GM23248 (cell line): Measurements from ENCODE around the gene KLC1. TPM values are rescaled to one million over a fixed set of nuclear protein-coding genes. Genes with fewer than 3 reads are reported as not detected.

Experiments used
- DNase-seq: peaks from one replicate; pipeline ENCODE4 v3.0.0-alpha.2; 2015
- H2AFZ ChIP-seq: fragments of 200-600 bp; sonication (generic); 2 replicates; pipeline ENCODE4 v1.6.1; 2016; ENCODE audit warnings: antibody characterized with exemption
- H3F3A ChIP-seq: fragments of 200-600 bp; sonication (generic); 2 replicates; pipeline ENCODE4 v1.6.1; 2016; ENCODE audit warnings: mild to moderate bottlenecking, antibody characterized with exemption, mixed run types; ENCODE audit not compliant: insufficient read depth
- H3K27ac ChIP-seq: fragments of 200-600 bp; sonication (generic); 2 replicates; pipeline ENCODE4 v1.5.1; 2016; ENCODE audit warnings: mild to moderate bottlenecking
- H3K27me3 ChIP-seq: fragments of 200-600 bp; sonication (generic); replicated peaks from 2 replicates; pipeline ENCODE4 v1.6.1; 2016; ENCODE audit warnings: mild to moderate bottlenecking; ENCODE audit not compliant: insufficient read depth
- H3K36me3 ChIP-seq: fragments of 200-600 bp; sonication (generic); 2 replicates; pipeline ENCODE4 v1.6.1; 2016; ENCODE audit warnings: low read depth, mild to moderate bottlenecking
- H3K4me1 ChIP-seq: fragments of 200-600 bp; sonication (generic); 2 replicates; pipeline ENCODE4 v1.6.1; 2016; ENCODE audit warnings: mild to moderate bottlenecking; ENCODE audit not compliant: insufficient read depth
- H3K4me2 ChIP-seq: fragments of 200-600 bp; sonication (generic); one replicate; pipeline ENCODE4 v1.6.1; 2016; ENCODE audit warnings: mild to moderate bottlenecking; ENCODE audit not compliant: unreplicated experiment
- H3K4me3 ChIP-seq: fragments of 200-600 bp; sonication (generic); 2 replicates; pipeline ENCODE4 v1.5.1; 2016; ENCODE audit warnings: mild to moderate bottlenecking
- H3K79me2 ChIP-seq: fragments of 200-600 bp; sonication (generic); 2 replicates; pipeline ENCODE4 v1.6.1; 2016; ENCODE audit warnings: mild to moderate bottlenecking; ENCODE audit not compliant: insufficient read depth
- H3K9ac ChIP-seq: fragments of 200-600 bp; sonication (generic); 2 replicates; pipeline ENCODE4 v1.6.1; 2016; ENCODE audit warnings: mild to moderate bottlenecking
- H3K9me2 ChIP-seq: fragments of 200-600 bp; sonication (generic); 2 replicates; pipeline ENCODE4 v1.6.1; 2016; ENCODE audit warnings: mixed run types, mild to moderate bottlenecking, moderate library complexity; ENCODE audit not compliant: insufficient read depth
- H3K9me3 ChIP-seq: fragments of 200-600 bp; sonication (generic); one replicate; pipeline ENCODE4 v1.6.1; 2017; ENCODE audit warnings: low read depth
- H4K20me1 ChIP-seq: fragments of 200-600 bp; sonication (generic); 2 replicates; pipeline ENCODE4 v1.6.0; 2016; ENCODE audit not compliant: insufficient read depth
- EZH2 ChIP-seq: fragments of 200-600 bp; sonication (generic); IDR thresholded peaks from 2 replicates; pipeline ENCODE4 v1.6.1; 2018; ENCODE audit warnings: antibody characterized with exemption, mild to moderate bottlenecking; ENCODE audit not compliant: insufficient read depth, poor library complexity, severe bottlenecking
- EZH2phosphoT487 ChIP-seq: fragments of 200-600 bp; sonication (generic); IDR thresholded peaks from 2 replicates; pipeline ENCODE4 v1.6.1; 2018; ENCODE audit warnings: antibody characterized with exemption, moderate library complexity, mild to moderate bottlenecking, low read depth; ENCODE audit not compliant: insufficient read depth
- WGBS, 2 experiments: methylation state at CpG; one replicate each; pipeline ENCODE4 v1.1.6; 2015 to 2017; ENCODE audit warnings: low lambda C conversion rate in 2 of 2, low coverage in 1 of 2; ENCODE audit errors: missing lambda C conversion rate in 2 of 2; 5-methylcytosine and 5-hydroxymethylcytosine counted together
- in situ Hi-C: fragments of 300-500 bp; cut with MboI; formaldehyde crosslinking; loops from 2 replicates; pipeline ENCODE4 v1.15.0; 2020
- polyA plus RNA-seq: library from polyadenylated mRNA; unstranded; fragments of >200 nt; fragmentation: Nextera tagmentation; extraction: Ambion mirVana; gene quantifications from 2 replicates; pipeline ENCODE4 v1.2.1, GENCODE V29; 2016
- total RNA-seq: library from RNA; depleted of rRNA; stranded (reverse); fragments of >200 nt; shearing (Covaris generic); gene quantifications from 2 replicates; pipeline ENCODE4 v1.2.3, GENCODE V29; 2014

Gene KLC1
- total and polyA plus RNA-seq, 2 experiments from 2014 or later: 184 to 410 TPM

DNA sequence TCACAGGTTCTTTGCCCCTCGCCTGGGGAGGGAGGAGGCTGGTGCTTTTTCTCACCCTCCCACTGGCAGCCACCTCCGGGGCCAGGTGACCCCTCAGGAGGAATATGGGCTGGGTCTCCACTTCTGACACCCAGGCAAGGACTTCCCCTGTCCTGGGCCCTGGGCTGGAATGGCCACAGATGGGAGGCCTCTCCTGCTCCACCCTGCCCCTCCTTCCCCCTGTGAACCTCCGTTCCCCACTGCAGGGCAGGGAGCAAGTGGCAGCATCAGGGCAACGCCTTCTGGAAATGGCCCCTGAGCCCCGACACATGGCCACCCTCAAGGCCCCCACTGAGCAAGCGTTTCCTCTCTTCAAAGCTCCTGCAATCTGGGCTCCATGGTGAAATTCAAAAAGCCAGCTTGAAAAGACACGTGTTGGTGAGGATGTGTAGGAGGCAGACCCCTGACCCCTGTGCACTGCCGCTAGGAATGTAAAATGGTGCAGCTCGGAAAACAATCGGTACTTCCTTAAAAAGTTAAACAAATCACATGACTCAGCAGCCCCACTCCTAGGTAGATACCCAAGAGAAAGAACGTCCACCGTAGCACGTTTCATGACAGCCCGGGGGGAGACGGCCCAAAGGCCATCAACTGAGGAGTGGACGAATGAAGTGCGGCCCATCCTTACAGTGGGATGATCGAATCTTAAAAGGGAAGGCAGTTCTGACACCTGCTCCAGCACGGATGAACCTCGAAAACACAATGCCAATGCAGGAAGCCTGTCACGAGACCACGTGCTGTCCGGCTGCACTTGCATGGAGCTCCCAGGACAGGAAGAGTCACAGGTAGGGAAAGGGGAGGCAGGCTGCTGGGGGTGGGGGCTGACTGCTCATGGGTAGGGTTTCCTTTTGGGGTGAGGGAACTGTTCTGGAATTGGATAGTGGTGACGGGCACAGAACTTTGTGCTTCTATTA, 74.7 kb downstream of the KLC1 start:
- H3K9me3 ChIP-seq: no peaks in the 10 kb centered on the region
- H3K4me2 ChIP-seq: no peak overlapping the region
- H3K9me2 ChIP-seq: no peaks in the 10 kb centered on the region
- H3F3A ChIP-seq: peaks cover 5% of the 10 kb centered on the region; the same call in 1 of the 2 replicates
- peaks cover 12% of the 10 kb centered on the region; the same call in 1 of the 2 replicates for H3K36me3 ChIP-seq
- no peak overlapping the region for H3K9ac ChIP-seq
- H2AFZ ChIP-seq: no peak overlapping the region
- in situ Hi-C loops: no loop called here
- H3K4me1 ChIP-seq: no peaks in the 10 kb centered on the region
- TF ChIP-seq EZH2phosphoT487 (no peak), EZH2 (no peak)
- H3K27ac ChIP-seq: no peak overlapping the region
- no peak for DNase-seq
- no peaks in the 10 kb centered on the region for H4K20me1 ChIP-seq
- H3K79me2 ChIP-seq: peaks cover 13% of the 10 kb centered on the region; the same call in 1 of the 2 replicates
- WGBS, 2 experiments: 86 to 90% methylated on average over 24 of the region's 24 CpGs
- no peak overlapping the region for H3K4me3 ChIP-seq
- H3K27me3 ChIP-seq: no peaks in the 10 kb centered on the region

DNA sequence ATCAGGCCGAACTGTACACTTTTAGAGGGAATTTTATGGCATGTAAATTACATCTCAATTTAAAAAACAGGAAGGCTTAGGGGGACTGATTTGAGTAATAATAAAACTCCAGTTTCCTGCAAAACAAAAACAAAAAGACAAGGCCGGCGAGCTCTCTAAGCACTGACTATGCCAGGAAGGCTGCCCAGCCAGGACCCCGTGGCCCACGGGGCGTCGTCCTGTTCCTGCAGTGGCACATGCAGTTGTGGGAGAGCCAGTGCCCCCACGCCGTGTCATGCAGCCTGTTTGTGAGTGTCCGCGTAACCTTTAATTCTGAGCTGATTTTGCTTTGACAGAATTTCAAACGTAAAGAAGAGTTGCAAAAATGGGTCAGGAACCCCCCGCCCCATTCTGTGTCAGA, 75.7 kb downstream of the KLC1 start:
- Histone ChIP-seq H3K4me1 (no peaks in the 10 kb centered on the region), H2AFZ (no peak overlapping the region), H3K9me2 (no peaks in the 10 kb centered on the region), H3K27ac (no peak overlapping the region), H3K4me2 (no peak overlapping the region), H3K36me3 (peaks cover 12% of the 10 kb centered on the region; the same call in 1 of the 2 replicates), H3K9me3 (no peaks in the 10 kb centered on the region), H3K4me3 (no peak overlapping the region), H3K27me3 (no peaks in the 10 kb centered on the region), H3K9ac (no peak overlapping the region), H3K79me2 (0 out of 2 replicates have a peak, but pooled peaks cover 6% of the 10 kb centered on the region), H3F3A (peaks cover 8% of the 10 kb centered on the region), H4K20me1 (no peaks in the 10 kb centered on the region)
- 98 to 99% methylated on average over 13 of the region's 13 CpGs for WGBS, 2 experiments
- DNase-seq: no peak
- no peak for TF ChIP-seq EZH2phosphoT487
- TF ChIP-seq EZH2: no peak
- in situ Hi-C loops: no loop called here

DNA sequence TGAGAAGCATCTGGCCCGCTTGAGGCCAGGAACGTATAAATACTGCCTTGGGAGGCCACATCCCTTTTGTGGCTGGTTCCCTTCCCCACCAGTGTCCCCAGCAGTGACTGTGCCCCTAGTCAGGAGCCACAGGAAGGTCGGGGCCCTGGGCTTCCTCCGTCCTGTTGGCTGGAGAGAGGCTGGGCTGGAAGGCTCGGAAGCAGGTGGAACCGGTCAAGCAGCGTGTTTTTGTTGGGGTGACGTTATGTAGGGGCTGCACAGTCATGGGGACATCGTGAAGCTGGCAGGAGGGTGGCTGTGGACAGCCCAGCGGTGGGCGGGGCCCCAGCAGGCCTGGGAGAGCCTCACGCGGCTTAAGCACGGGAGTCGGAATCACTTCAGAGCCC, 76.1 kb downstream of the KLC1 start:
- Histone ChIP-seq H3K27ac (no peak overlapping the region), H3K4me2 (no peak overlapping the region), H3K27me3 (no peaks in the 10 kb centered on the region), H2AFZ (no peak overlapping the region), H3K9me3 (no peaks in the 10 kb centered on the region), H3K9ac (no peak overlapping the region), H3K4me3 (no peak overlapping the region), H3K79me2 (0 out of 2 replicates have a peak, but pooled peaks cover 4% of the 10 kb centered on the region), H3F3A (peaks cover 8% of the 10 kb centered on the region), H4K20me1 (no peaks in the 10 kb centered on the region), H3K4me1 (no peaks in the 10 kb centered on the region), H3K9me2 (no peaks in the 10 kb centered on the region), H3K36me3 (peaks cover 12% of the 10 kb centered on the region; the same call in 1 of the 2 replicates)
- in situ Hi-C loops: no loop called here
- WGBS, 2 experiments: 89 to 94% methylated on average over 14 to 15 of the region's 15 CpGs
- TF ChIP-seq EZH2: no peak
- no peak for TF ChIP-seq EZH2phosphoT487
- DNase-seq: no peak

DNA sequence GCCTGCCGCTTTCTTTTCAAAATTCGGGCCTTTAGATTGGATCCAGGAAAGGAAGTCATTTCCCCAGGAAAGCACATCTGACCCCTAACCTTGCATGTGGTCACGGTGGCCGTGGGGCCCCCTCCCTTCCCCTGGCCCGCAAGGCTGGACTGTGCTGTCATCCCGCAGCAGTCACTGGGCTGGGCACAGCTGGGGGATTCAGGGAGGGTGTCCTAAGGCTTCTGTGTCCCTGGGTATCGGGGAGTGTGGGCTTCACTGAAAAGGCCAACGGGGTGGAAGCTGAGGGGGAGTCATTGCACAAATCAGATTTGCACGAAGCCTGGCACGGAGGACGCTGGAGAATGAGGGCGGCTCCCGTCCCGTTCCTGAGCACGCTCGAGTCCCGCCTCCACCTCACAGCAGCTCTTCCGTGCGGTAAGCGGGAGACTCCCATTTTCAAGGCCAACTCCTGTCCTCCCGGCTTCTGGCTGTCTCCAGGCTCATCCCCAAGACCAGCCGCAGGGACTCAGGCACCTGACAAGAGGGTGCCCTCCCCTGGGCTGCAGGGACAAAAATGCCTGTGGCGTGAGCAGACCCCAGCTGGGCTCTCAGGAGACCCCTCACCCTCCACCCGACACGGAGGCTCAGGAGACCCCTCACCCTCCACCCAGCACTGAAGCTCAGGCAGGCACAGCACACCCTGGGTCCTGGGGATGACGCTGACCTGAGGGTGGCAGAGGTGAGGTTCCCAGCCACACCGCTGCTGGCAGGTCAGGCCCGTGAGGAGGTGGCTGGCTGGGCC, 76.7 kb downstream of the KLC1 start:
- Histone ChIP-seq H3K27ac (no peak overlapping the region), H3K36me3 (peaks cover 12% of the 10 kb centered on the region; the same call in 1 of the 2 replicates), H3K9me2 (no peaks in the 10 kb centered on the region), H4K20me1 (no peaks in the 10 kb centered on the region), H2AFZ (no peak overlapping the region), H3K9me3 (no peaks in the 10 kb centered on the region), H3K27me3 (no peaks in the 10 kb centered on the region), H3K4me1 (no peaks in the 10 kb centered on the region), H3K79me2 (0 out of 2 replicates have a peak, but pooled peaks cover 4% of the 10 kb centered on the region), H3K4me3 (no peak overlapping the region), H3F3A (peaks cover 11% of the 10 kb centered on the region), H3K9ac (no peak overlapping the region), H3K4me2 (no peak overlapping the region)
- in situ Hi-C loops: no loop called here
- no peak for DNase-seq
- WGBS, 2 experiments: 87% methylated on average over 28 of the region's 28 CpGs
- TF ChIP-seq EZH2 (no peak), EZH2phosphoT487 (no peak)
